ENCODE measurements around the gene ATP6V1G2.

GRCh38 chr6:31540640-31541039, 5.8 kb downstream of the ATP6V1G2 start:
- TF ChIP-seq, protein P1, sequence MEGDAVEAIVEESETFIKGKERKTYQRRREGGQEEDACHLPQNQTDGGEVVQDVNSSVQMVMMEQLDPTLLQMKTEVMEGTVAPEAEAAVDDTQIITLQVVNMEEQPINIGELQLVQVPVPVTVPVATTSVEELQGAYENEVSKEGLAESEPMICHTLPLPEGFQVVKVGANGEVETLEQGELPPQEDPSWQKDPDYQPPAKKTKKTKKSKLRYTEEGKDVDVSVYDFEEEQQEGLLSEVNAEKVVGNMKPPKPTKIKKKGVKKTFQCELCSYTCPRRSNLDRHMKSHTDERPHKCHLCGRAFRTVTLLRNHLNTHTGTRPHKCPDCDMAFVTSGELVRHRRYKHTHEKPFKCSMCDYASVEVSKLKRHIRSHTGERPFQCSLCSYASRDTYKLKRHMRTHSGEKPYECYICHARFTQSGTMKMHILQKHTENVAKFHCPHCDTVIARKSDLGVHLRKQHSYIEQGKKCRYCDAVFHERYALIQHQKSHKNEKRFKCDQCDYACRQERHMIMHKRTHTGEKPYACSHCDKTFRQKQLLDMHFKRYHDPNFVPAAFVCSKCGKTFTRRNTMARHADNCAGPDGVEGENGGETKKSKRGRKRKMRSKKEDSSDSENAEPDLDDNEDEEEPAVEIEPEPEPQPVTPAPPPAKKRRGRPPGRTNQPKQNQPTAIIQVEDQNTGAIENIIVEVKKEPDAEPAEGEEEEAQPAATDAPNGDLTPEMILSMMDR (IDR thresholded peaks at IDR 0.05; ENCODE audit: insufficient read depth, low read length) = no peak
- TF ChIP-seq POLR2AphosphoS5 (IDR thresholded peaks at IDR 0.05; ENCODE audit: low read depth) (no peak), GABPA (IDR thresholded peaks at IDR 0.05; ENCODE audit: low read depth) (no peak), SPI1 (IDR thresholded peaks at IDR 0.05; ENCODE audit: borderline replicate concordance, low read depth) (no peak)
- TF ChIP-seq, protein P2, sequence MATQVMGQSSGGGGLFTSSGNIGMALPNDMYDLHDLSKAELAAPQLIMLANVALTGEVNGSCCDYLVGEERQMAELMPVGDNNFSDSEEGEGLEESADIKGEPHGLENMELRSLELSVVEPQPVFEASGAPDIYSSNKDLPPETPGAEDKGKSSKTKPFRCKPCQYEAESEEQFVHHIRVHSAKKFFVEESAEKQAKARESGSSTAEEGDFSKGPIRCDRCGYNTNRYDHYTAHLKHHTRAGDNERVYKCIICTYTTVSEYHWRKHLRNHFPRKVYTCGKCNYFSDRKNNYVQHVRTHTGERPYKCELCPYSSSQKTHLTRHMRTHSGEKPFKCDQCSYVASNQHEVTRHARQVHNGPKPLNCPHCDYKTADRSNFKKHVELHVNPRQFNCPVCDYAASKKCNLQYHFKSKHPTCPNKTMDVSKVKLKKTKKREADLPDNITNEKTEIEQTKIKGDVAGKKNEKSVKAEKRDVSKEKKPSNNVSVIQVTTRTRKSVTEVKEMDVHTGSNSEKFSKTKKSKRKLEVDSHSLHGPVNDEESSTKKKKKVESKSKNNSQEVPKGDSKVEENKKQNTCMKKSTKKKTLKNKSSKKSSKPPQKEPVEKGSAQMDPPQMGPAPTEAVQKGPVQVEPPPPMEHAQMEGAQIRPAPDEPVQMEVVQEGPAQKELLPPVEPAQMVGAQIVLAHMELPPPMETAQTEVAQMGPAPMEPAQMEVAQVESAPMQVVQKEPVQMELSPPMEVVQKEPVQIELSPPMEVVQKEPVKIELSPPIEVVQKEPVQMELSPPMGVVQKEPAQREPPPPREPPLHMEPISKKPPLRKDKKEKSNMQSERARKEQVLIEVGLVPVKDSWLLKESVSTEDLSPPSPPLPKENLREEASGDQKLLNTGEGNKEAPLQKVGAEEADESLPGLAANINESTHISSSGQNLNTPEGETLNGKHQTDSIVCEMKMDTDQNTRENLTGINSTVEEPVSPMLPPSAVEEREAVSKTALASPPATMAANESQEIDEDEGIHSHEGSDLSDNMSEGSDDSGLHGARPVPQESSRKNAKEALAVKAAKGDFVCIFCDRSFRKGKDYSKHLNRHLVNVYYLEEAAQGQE (IDR thresholded peaks at IDR 0.05; ENCODE audit: insufficient replicate concordance, low read depth) = no peak
